GM23338 (cell line): ENCODE data around the gene HIVEP1. TPM values are rescaled to one million over a fixed set of nuclear protein-coding genes. Genes with fewer than 3 reads are reported as not detected.

Source experiments
- ATAC-seq: fragments of 200-7000 bp; cut with Tn5 transposase; 3 replicates; pipeline ENCODE4 v1.9.1; 2020
- DNase-seq: peaks from one replicate; pipeline ENCODE4 v3.0.0-alpha.2; 2015; ENCODE audit warnings: low spot score
- H2AFZ ChIP-seq: fragments of 200-600 bp; sonication (generic); 2 replicates; pipeline ENCODE4 v1.8.0; 2016; ENCODE audit warnings: antibody characterized with exemption, mild to moderate bottlenecking, moderate library complexity
- H3F3A ChIP-seq: fragments of 200-600 bp; sonication (generic); replicated peaks from 2 replicates; pipeline ENCODE4 v1.8.0; 2017; ENCODE audit warnings: antibody characterized with exemption, mixed run types, low read depth
- H3K27ac ChIP-seq: fragments of 200-600 bp; sonication (generic); 2 replicates; pipeline ENCODE4 v1.6.1; 2016; ENCODE audit warnings: low read depth
- H3K27me3 ChIP-seq: fragments of 200-600 bp; sonication (generic); 2 replicates; pipeline ENCODE4 v1.8.0; 2016; ENCODE audit warnings: mild to moderate bottlenecking, mixed run types, moderate library complexity; ENCODE audit not compliant: insufficient read depth
- H3K36me3 ChIP-seq: fragments of 200-600 bp; sonication (generic); 2 replicates; pipeline ENCODE4 v1.8.0; 2016; ENCODE audit warnings: mild to moderate bottlenecking; ENCODE audit not compliant: insufficient read depth
- H3K4me1 ChIP-seq: fragments of 200-600 bp; sonication (generic); 2 replicates; pipeline ENCODE4 v1.8.0; 2016; ENCODE audit warnings: mild to moderate bottlenecking, moderate library complexity; ENCODE audit not compliant: insufficient read depth
- H3K4me2 ChIP-seq: fragments of 200-600 bp; sonication (generic); 2 replicates; pipeline ENCODE4 v1.7.1; 2017; ENCODE audit warnings: mixed run types
- H3K4me3 ChIP-seq: fragments of 200-600 bp; sonication (generic); 2 replicates; pipeline ENCODE4 v1.6.1; 2016; ENCODE audit warnings: mixed run types
- H3K79me2 ChIP-seq: fragments of 200-600 bp; sonication (generic); replicated peaks from 2 replicates; pipeline ENCODE4 v1.8.0; 2017; ENCODE audit warnings: mild to moderate bottlenecking; ENCODE audit not compliant: insufficient read depth
- H3K9me2 ChIP-seq: fragments of 200-600 bp; sonication (generic); 2 replicates; pipeline ENCODE4 v1.8.0; 2017; ENCODE audit not compliant: insufficient read depth
- H4K20me1 ChIP-seq: fragments of 200-600 bp; sonication (generic); replicated peaks from 2 replicates; pipeline ENCODE4 v1.8.0; 2017; ENCODE audit warnings: mild to moderate bottlenecking; ENCODE audit not compliant: insufficient read depth
- H3K27ac Mint-ChIP-seq: 2 replicates; pipeline ENCODE4 v1.8.0; 2020; ENCODE audit warnings: inconsistent platforms, mild to moderate bottlenecking, moderate library complexity, mixed read lengths
- H3K27me3 Mint-ChIP-seq: 3 replicates; pipeline ENCODE4 v1.8.0; 2022; ENCODE audit warnings: low read depth, mild to moderate bottlenecking, moderate library complexity, mixed read lengths, inconsistent platforms; ENCODE audit not compliant: insufficient read depth, poor library complexity
- H3K36me3 Mint-ChIP-seq: 3 replicates; pipeline ENCODE4 v1.8.0; 2021; ENCODE audit warnings: low read depth, mild to moderate bottlenecking, inconsistent platforms, moderate library complexity, mixed read lengths
- H3K4me1 Mint-ChIP-seq: 3 replicates; pipeline ENCODE4 v1.8.0; 2020; ENCODE audit warnings: mild to moderate bottlenecking, inconsistent platforms, mixed read lengths
- H3K4me3 Mint-ChIP-seq: 3 replicates; pipeline ENCODE4 v1.8.0; 2021; ENCODE audit warnings: moderate library complexity, mild to moderate bottlenecking, inconsistent platforms, mixed read lengths
- H3K9me3 Mint-ChIP-seq: 3 replicates; pipeline ENCODE4 v1.8.0; 2020; ENCODE audit warnings: moderate library complexity, mild to moderate bottlenecking, inconsistent platforms, mixed read lengths
- CREB1 ChIP-seq: fragments of 250-450 bp; sonication (Bioruptor Pico); IDR thresholded peaks from 2 replicates; pipeline ENCODE4 v1.5.0; 2020; ENCODE audit warnings: low read depth, mild to moderate bottlenecking, moderate library complexity
- CTCF ChIP-seq, 2 experiments: fragments of 200-600 bp in 1 of 2; sonication (generic) in 1 of 2; conservative IDR thresholded peaks; 2 replicates each; pipeline versions ENCODE4 v1.5.1 to v1.6.1; 2016 to 2017; ENCODE audit warnings: antibody characterized with exemption in 2 of 2, low read depth in 2 of 2, mild to moderate bottlenecking in 2 of 2, moderate library complexity in 1 of 2
- ETS1 ChIP-seq: IDR thresholded peaks from 2 replicates; pipeline ENCODE4 v1.6.1; 2016; ENCODE audit warnings: antibody characterized with exemption
- EZH2 ChIP-seq: fragments of 200-600 bp; sonication (generic); IDR thresholded peaks from one replicate; pipeline ENCODE4 v1.8.0; 2017; ENCODE audit warnings: antibody characterized with exemption, mild to moderate bottlenecking, low read depth; ENCODE audit not compliant: unreplicated experiment
- JUNB ChIP-seq: IDR thresholded peaks from one replicate; pipeline ENCODE4 v1.6.1; 2016; ENCODE audit warnings: antibody characterized with exemption; ENCODE audit not compliant: unreplicated experiment
- NANOG ChIP-seq: IDR thresholded peaks from 2 replicates; pipeline ENCODE4 v1.6.1; 2016; ENCODE audit warnings: antibody characterized with exemption, borderline replicate concordance
- POLR2AphosphoS5 ChIP-seq: IDR thresholded peaks from 2 replicates; pipeline ENCODE4 v1.6.1; 2016; ENCODE audit warnings: antibody characterized with exemption, low read depth
- REST ChIP-seq: IDR thresholded peaks from one replicate; pipeline ENCODE4 v1.6.1; 2018; ENCODE audit warnings: antibody characterized with exemption; ENCODE audit not compliant: unreplicated experiment
- STAT1 ChIP-seq: IDR thresholded peaks from one replicate; pipeline ENCODE4 v1.6.1; 2016; ENCODE audit warnings: antibody characterized with exemption; ENCODE audit not compliant: unreplicated experiment
- ZNF114 ChIP-seq: fragments of 250-450 bp; sonication (Bioruptor Pico); IDR thresholded peaks from 2 replicates; pipeline ENCODE4 v1.5.0; 2020; ENCODE audit warnings: mild to moderate bottlenecking, moderate library complexity
- ZNF331 ChIP-seq: fragments of 250-450 bp; sonication (Bioruptor Pico); IDR thresholded peaks from 2 replicates; pipeline ENCODE4 v1.5.0; 2020; ENCODE audit warnings: low read depth, mild to moderate bottlenecking, moderate library complexity
- ZNF462 ChIP-seq: fragments of 250-450 bp; sonication (Bioruptor Pico); IDR thresholded peaks from 2 replicates; pipeline ENCODE4 v1.5.0; 2020; ENCODE audit warnings: mild to moderate bottlenecking, moderate library complexity
- polyA plus RNA-seq: library from polyadenylated mRNA; unstranded; fragments of >200 nt; fragmentation: Nextera tagmentation; extraction: Ambion mirVana; gene quantifications from 2 replicates; pipeline ENCODE4 v1.2.1, GENCODE V29; 2016
- total RNA-seq: library from RNA; depleted of rRNA; stranded (reverse); fragments of >200 nt; shearing (Covaris generic); gene quantifications from 2 replicates; pipeline ENCODE4 v1.2.3, GENCODE V29; 2014

The HIVEP1 gene
- total and polyA plus RNA-seq, 2 experiments from 2014 or later = 10.1 to 21.7 TPM

- TF ChIP-seq ZNF462 (no peak), CTCF (conservative IDR thresholded peaks at IDR 0.05; ENCODE audit: low read depth in 2 of 2) (no peak), POLR2AphosphoS5 (no peak), ETS1 (no peak), EZH2 (no peak), CREB1 (CRISPR knock-in tag) (no peak), NANOG (no peak)
These were observed 76.4 kb downstream of the HIVEP1 start (continued) for GRCh38 chr6:12088531-12088930.

GRCh38 chr6:12090714-12091113 is 78.6 kb downstream of the HIVEP1 start:
- H3K27me3 Mint-ChIP-seq = no peaks in the 10 kb centered on the region
- H3K4me3 ChIP-seq = no peak overlapping the region
- no peaks in the 10 kb centered on the region for H3F3A ChIP-seq
- ATAC-seq (no peak), DNase-seq (no peak)
- no peaks in the 10 kb centered on the region for H3K27me3 ChIP-seq
- H3K4me2 ChIP-seq = no peak overlapping the region
- no peak overlapping the region for H3K27ac ChIP-seq
- H2AFZ ChIP-seq = no peak overlapping the region
- peaks cover 18% of the 10 kb centered on the region for H3K4me1 Mint-ChIP-seq
- no peaks in the 10 kb centered on the region for H4K20me1 ChIP-seq
- peaks cover 28% of the 10 kb centered on the region; the same call in 2 of the 3 replicates for H3K36me3 Mint-ChIP-seq
- no peak overlapping the region for H3K27ac Mint-ChIP-seq
- H3K79me2 ChIP-seq = peaks cover 26% of the 10 kb centered on the region
- no peak overlapping the region for H3K4me3 Mint-ChIP-seq
- H3K36me3 ChIP-seq = no peaks in the 10 kb centered on the region
- peaks cover 13% of the 10 kb centered on the region for H3K4me1 ChIP-seq
- H3K9me3 Mint-ChIP-seq = peaks cover 5% of the 10 kb centered on the region; the same call in 2 of the 3 replicates
- no peaks in the 10 kb centered on the region for H3K9me2 ChIP-seq
- TF ChIP-seq NANOG (no peak), STAT1 (no peak), CREB1 (CRISPR knock-in tag) (no peak), POLR2AphosphoS5 (no peak), ZNF114 (no peak), ZNF331 (CRISPR knock-in tag) (no peak), REST (no peak), JUNB (no peak)
